ENCODE results near the gene PIGT.

PIGT gene

DNA sequence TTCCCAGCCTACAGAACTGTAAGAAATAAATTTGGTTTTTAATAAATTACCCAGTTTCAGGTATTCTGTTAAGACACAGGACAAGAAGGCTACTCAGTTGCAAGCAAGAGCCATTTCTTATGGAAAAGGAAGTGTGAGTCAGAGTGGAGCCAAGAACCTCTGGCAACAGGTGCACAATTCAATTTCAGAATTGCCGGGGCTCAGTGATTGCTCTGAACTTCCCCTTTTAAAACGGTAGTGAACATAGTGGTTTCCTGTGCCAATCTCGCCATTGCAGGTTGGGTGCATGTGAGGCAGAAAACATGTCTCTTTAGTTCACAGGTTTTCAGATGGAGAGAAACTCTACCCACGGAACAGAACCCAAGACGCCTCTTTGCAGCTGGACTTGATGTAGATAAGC is 16.4 kb downstream of the PIGT start:
- no peak for DNase-seq

DNA sequence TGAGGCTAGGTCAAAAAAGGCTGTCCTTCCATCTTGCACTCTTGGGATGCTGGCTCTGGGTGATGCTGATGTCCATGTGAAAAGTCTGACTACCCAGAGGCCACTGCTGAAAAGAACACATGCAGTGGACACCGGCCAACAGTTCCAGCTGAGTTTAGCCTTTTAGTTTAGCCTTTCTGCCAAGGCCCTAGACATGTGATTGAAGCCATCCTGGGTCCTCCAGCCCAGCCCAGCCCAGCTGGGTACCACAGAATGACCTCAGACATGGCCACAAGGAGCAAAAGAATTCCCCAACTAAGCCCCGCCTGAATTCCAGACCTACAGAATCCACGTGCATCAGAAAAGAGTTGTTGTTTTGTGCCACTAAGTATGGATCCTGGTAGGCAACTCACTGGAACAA is 17.4 kb downstream of the PIGT start:
- DNase-seq = no peak

DNA sequence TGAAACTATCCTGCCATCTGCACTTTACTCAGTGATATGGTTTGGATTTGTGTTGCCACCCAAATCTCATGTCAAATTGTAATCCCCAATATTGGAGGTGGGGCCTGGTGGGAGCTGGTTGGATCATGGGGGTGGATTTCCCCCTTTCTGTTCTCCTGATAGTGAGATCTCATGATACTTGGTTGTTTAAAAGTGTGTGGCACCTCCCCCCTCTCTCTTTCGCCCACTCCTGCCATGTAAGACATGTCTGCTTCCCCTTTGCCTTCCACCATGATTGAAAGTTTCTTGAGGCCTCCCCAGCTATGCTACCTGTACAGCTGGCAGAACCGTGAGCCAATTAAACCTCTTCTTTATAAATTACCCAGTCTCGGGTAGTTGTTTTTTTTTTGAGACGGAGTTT is 18.0 kb downstream of the PIGT start:
- DNase-seq = no peak

DNA sequence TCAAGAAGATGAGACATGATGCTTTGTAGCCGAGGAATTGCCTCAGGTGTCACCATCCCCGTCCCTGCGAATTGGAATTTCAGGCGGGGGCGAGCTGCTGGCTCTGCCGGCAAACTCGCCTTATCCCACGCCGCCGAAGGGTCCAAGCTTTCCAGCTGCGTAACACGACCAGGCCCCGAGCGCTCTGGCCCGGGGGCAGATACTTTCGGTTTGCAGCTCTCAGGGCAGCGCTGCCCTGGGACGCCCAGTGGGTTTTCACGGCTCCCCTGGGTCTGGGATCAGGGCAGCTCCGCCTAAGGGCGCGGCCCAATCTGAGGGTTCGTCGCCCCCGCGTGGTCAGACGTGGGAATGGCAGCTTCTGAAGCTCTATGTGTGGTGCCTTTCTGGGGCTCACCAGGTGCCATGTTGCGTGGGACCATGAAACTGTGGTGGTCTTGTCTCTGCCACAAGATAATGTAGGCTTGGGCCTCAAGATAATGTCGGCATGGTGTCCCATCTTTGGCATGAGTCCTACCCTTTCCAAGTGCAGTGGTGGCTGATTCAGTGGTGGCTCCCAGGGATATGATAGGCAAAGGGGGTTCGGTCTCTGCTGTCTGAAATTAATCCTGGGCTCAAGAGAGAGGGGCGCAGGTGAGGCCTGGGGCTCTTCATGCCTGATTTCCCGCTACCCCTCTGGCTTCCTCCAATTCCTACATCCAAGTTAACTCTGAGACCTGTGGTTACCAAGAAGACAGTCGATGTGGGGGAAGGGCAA is 21.0 kb downstream of the PIGT start:
- DNase-seq = no peak

DNA sequence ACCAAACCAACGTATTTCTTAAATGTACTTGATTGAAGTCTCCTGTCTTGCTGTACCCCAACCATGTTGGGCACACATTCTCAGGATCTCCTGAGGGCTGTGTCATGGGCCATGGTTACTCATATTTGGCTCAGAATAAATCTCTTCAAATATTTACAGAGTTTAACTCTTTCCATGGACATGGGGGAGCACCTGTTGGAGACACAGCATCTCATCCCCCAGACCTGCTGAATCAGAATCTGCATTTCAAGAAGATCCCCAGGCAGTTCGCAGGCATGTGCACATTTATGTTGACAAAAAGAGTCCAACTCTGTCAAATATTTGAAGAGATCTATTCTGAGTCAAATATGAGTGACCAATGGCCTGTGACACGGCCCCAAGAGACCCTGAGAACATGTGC is 24.5 kb downstream of the PIGT start:
- DNase-seq = no peak

DNA sequence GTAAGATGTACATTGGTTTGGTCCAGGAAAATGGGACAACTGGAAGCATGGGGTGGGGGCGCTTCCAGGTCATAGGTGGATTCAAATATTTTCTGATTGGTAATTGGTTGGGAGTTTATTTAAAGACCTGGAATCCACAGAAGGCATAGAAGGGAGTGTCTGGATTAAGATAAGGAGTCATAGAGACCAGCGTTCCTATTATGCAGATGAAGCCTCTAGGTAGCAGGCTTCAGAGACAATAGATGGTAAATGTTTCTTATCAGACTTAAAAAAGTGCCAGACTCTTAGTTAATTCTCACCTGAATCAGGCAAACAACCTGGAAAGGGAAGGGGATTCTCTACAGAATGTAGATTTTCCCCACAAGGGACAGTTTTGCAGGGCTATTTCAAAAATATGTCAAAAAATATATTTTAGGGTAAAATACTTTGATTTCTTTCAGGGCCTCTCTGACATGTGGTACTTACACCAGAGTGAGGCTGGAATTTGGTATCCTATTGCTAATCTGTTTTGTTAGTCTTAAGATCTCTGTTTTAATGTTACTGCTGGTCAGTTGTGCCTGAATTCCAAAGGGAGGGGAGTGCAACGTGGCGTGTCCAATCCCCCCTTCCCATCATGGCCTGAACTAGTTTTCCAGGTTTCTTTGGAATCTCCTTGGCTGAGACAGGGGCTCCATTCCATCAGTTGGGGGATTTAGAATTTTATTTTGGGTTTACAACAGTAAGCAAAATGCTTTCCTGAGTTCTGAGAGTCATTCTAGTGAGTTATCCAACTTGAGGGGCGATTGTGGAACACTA is 25.1 kb downstream of the PIGT start:
- DNase-seq = no peak

DNA sequence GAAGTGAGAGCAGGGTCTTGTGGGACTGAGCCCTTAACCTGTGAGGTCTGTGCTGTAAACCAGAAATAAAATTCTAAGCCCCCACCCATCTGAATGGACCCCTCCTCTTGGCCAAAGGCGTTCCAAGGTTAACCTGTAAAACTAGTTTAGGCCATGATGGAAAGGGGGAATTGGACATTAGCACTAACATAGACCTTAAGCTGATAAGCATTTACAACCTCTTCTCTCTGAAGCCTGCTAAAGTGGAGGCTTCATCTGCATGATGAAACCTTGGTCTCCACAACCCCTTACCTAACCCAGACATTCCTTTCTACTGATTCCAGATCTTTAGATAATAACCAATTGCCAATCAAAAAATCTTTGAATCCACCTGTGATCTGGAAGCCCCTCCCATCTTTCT is 25.8 kb downstream of the PIGT start:
- DNase-seq = no peak

DNA sequence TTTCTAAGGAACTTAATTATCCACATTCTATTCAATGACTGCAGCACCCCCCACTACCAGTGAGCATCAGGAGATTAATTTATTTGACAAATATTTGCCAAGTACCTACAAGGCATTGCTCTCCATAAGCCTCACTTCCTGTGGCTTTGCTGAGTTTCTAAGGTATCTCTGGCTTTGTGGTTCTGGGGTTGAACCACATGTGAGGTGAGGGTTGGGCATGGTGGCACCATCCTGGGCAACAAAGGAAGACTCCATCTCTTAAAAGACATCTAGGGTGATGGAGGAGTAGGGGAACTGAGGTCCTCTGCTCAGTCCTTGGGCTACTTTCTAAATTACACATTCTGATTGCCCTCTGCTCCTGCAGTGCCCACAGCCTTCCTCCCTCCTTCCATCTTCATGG is 28.1 kb downstream of the PIGT start:
- DNase-seq = no peak

DNA sequence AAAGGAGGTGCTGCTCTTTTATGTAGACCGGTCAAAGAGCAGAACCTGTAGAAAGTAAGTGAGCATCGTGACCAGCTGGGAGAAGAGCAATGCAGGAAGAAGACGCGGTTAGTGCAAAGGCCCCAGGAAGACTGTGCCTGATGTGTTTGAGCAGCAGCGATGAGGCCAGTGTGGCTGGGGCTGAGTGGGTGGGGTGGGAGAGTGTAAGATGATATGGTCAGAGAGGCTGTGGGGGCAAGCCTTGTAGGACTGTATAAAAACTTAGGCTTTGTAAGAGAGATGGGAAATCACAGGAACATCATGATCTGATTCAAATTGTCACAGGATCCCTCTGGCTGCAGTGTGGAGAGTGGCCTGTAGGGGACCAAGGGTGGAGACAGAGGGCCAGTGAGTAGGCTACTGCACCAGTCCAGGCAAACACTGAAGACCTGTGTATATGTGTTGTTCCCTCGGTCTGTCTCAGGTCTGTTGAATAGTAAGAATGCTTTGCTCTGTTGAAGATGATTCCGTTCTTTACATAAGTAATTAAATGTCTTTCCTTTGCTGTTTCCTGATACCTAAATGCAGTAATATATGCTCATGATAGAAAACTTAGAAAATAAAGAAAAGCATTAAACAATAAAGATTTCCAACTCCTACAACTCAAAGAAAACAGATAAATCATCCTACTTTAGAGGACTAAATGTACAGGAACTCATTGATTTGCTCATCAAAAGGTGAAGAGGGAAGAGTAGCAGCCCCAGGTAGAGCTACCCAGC is 30.0 kb downstream of the PIGT start:
- no peak for DNase-seq

DNA sequence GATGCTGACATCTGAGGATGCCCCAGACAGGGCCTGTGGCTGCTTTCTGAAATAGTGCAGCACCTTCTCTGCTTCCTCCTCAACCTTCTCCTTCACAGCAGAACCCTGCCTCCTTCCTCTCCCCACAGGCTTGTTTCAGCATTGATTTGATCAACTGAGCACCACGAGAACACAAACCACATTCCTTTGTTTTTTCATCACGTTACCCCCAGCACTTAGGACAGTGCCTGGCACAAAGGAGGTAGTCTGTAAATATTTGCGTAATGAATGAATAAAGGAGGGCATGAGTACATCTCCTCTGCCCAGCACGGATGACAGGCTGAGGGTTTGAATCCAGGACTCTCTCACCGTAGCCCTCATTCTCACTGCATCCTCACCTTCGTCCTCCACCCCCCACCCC is 32.3 kb downstream of the PIGT start:
- no peak for DNase-seq

DNA sequence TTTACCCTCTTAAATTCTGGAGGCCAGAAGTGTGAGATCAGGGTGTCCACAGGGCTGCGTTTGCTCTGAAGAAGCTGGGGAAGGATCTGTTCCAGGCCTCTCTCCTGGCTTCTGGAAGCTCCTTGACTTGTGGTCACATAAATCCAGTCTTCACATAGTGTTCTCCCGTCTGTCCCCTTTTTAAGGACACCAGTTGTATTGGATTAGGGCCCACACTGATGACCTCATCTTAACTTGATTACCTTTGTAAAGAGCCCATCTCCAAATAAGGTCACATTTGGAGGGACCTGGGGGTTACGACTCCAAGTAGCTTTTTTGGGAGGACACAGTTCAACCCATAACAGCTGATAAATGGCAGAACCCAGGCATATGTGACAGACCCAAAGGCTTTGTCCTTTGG is 33.6 kb downstream of the PIGT start:
- DNase-seq = no peak

DNA sequence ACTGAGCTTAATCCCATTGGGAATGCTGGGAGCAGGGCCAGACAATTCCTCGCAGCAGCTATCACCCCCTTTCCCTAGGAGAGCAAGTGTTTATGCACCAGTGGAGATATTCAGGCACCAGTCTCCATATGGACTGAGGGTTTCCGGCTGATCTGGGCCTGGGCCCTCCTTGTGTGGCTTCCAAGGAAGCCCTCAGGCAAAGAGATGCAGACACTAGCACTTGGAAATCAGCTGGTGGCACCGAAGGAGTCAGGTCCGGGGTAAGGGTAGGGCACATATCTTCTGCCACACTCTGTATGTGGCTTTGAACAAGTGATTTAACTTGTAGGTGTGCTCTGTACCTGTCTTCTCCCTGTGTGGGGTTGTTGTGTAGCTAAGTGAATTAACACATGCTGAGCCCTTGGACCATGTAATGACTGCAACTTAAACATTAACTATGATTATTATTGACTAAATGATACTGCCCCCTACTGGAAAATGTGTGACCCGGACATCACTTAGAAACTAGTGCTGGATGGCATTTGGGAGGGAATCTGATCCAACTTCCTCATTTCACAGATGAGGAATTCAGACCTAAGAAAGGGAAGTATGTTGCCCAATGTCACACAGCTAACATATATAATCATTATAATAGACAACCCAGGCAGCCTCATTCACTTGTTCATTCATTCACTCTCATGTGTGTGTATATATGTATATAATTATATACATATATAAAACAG is 34.3 kb downstream of the PIGT start:
- no peak for DNase-seq

DNA sequence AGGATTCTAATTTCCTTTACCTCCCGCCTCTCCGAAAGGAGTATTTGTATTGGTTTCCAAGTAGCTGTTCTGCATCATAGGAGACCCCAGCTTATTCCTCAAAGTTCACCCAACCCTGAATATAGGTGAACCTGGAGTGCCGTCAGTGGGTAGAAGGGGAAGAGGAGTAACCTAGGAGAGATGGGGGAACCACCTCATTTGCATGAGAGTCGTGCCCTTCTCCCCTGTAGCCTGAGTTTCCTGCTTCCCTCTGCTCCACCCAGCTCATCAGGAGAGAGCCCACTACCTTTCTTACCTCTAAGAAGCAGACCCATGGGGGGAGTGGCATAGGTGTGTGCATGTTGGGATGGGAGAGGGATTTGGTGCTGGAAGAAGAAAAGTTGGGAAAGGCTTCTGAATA is 36.3 kb downstream of the PIGT start:
- DNase-seq = no peak

DNA sequence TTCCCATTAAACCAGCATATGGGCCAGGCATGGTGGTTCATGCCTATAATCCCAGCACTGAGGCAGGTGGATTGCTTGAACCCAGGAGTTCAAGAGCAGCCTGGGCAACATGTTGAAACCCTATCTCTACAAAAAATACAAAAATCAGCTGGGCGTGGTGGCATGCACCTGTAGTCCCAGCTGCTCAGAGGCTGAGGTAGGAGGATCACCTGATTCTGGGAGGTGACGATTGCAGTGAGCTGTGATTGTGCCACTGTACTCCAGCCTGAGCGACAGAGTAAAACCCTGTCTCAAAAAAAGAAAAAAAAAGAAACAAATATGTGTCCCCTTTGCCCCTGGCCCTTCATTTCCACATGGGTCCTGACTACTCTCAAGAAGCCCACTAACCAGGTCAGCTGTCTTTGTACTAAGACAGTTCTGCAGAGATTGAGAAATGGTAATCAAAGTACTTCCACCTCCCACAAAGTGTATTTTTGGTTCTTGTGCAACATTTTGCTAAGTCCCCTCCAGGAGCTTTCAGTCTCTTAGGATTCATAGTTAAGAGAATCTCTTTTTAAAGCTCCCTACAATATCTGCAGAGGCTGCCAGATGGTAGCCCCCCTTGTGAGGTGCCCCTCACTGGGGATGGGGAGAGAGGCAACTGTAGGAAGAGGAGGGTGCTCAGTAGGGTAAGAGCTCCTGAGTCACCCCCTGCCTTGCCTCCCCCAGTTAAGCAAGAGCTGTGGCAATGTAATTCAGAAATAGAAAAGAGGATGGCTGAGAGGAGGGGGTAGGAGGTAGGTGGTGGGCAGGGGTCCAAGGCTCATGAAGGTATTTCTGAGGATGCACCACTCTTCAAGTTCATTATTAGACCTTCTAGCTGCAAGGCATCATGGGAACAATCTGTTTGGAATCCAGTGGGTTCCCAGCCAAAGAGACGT is 37.1 kb downstream of the PIGT start:
- no peak for DNase-seq

DNA sequence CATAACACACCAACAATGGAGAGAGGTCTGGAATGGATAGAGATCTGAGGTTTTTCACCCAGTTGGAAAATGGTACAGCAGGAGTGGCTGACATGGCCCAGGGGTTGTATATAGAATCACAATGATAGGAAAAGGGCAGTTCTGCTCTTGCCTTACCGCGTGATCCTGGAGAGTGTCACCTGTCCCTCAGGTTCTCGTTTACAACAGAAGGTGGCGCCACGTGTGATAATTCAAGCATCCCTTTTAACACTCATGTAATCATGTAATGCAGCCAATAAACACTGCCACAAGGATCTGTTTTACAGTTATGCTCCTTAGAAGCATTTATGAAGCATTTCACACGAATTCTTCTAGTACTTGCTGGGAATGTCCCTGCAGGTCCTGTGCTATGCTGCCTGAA is 40.7 kb downstream of the PIGT start:
- no peak for DNase-seq

DNA sequence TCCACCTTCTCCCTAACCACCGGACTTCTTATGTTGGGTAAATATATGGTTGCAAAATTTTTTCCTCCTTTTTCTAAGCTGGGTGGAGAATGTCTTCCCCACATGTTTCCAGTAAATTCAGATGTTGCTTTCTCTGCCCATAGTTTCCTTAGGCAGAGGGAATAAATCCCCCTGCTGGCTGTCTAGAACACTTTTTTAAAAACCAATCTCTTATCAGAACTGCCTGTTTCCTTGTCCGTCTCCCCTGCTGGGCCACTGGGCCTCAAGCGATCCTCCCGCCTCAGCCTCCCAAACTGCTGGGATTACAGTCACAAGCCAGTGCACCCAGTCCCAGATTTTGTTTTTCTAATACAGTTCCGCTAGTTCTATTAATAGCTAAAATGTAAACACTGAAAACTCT is 43.7 kb downstream of the PIGT start:
- DNase-seq = no peak

DNA sequence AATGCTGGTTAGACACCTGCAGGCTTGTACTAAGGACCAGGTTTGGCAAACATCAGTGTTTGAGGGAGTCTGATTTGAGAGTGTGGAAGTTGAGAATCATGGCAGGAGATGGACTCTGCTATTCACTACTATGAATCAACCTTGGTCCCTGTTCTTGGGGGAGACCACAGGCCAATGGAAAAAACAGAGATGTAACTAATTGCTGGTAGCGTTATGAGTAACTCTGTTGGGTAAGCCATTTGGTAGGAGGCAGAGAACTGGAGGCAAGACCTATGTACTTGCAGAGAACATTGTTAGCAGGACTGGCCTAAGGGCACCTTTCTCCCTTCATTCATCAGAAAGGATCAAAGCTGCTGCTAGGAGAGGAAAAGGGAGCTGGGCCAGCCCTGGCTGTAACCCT is 45.3 kb downstream of the PIGT start:
- no peak for DNase-seq

DNA sequence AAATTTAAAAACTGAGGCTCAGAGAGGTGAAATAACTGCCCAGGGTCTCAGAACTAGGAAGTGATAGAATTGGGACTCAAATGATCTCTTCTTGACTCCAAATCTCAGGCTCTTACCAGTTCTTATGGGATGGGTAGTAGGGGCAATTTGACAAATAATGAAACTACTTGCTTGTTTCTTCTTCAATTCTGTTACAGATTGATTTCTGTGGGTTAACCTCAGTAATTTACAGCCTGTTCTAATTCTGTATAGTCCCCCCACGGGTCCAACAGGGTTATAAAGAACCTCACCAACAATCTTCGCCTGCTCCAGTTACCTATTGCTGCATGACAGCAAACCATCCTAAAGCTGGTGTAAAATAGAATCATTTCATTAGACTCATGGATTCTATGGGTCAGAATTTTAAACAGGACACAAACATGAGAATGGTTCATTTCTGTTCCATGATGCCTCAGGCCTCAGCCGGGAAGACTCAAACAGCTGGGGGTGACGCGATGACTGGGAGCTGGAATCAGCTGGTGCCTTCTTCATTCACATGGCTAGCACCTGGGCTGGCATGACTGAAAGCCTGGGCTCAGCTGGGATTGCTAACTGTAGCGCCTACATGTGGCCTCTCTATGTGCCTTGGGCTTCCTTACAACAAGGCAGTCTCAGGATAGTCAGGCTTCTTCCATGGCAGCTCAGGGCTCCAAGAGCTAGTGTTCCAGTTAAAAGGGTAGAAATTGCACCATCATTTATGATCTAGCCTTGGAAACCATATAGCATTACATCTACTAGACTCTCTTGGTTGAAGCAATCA is 47.0 kb downstream of the PIGT start:
- no peak for DNase-seq

DNA sequence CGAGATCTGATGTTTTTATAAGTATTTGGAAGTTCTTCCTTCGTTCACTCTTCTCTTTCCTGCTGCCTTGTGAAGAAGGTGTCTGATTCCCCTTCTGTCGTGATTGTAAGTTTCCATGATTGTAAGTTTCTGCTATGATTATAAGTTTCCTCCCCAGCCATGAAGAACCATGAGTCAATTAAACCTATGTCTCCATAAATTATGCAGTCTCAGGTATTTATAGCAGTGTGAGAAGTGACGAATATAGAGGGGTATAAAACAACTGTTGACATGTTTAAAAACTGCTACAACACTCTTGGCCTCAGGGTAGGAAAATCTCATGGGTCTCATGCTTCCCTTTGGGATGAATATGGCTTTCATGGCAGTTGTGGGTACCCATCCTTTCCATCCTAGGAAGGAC is 47.8 kb downstream of the PIGT start:
- DNase-seq = no peak

DNA sequence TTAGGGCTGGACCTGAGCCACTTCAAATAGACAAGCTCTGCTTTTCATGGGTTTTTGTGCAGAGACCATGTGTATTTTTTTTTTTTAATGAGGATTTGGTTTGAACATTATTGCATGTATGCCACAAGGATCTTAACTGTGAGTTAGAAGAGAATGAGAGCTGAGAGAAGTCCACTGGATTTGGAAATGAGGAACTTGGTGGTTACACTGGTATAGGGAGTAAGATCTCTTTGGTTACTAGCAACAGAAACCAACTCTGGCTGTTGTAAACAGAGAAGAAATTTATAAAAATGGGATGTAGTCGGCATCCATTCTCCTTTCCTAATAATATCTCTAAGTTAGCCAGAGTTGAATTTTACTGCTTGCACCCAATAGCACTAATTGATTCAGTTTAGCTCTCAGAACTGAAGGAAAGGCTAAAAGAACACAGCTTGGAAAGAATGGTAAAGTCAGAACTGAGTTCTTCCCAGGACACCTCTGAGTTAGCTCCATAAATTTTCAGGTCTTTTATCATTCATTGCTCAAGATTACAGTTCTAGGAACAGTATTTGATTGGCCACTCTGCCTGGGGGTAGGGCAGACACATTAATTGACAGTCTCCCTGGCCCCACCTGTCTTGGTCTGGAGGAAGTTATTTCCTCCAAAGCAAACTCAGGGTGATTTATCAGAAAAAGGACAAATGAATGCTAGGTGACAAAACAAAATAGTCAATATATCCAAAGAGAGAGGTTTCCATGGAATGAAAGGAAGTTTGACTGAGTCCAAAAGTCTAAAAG is 49.7 kb downstream of the PIGT start:
- no peak for DNase-seq
